HG03575 (cell line): ENCODE results near the gene EIF4E.

Source experiments
- ATAC-seq: cut with Tn5 transposase; IDR thresholded peaks from one replicate; pipeline ENCODE4 v1.9.1; 2021; ENCODE audit not compliant: unreplicated experiment, insufficient number of reproducible peaks, low FRiP score; ENCODE audit errors: extremely low read depth

The EIF4E gene

GRCh38 chr4:98928505-98929340, at the start of gene EIF4E:
TSS of gene EIF4E (minus strand) at chr4:98929133. CDS start at chr4:98929112, 21 bp downstream.
- ATAC-seq: peak; percentile 58

GRCh38 chr4:98977557-98977956, 48.6 kb upstream of the EIF4E start:
- no peak for ATAC-seq

GRCh38 chr4:98976716-98977115, 47.8 kb upstream of the EIF4E start:
- ATAC-seq: no peak

- no peak for ATAC-seq
These were observed 41.2 kb upstream of the EIF4E start for GRCh38 chr4:98969878-98970785.

GRCh38 chr4:98967786-98968329, 38.9 kb upstream of the EIF4E start:
- no peak for ATAC-seq

GRCh38 chr4:98966926-98967325, 38.0 kb upstream of the EIF4E start:
- ATAC-seq: no peak

- ATAC-seq: no peak
These were observed 34.9 kb upstream of the EIF4E start for GRCh38 chr4:98963538-98964433.

GRCh38 chr4:98961770-98962169, 32.8 kb upstream of the EIF4E start:
- ATAC-seq: no peak

- ATAC-seq: no peak
These were observed 30.5 kb upstream of the EIF4E start for GRCh38 chr4:98959411-98959810.

GRCh38 chr4:98958065-98958464, 29.1 kb upstream of the EIF4E start:
- ATAC-seq: no peak

- no peak for ATAC-seq
These were observed 26.3 kb upstream of the EIF4E start for GRCh38 chr4:98955229-98955628.

GRCh38 chr4:98951710-98952109, 22.8 kb upstream of the EIF4E start:
- no peak for ATAC-seq

- ATAC-seq: no peak
These were observed 22.0 kb upstream of the EIF4E start for GRCh38 chr4:98950925-98951324.

GRCh38 chr4:98946359-98946758, 17.4 kb upstream of the EIF4E start:
- no peak for ATAC-seq

- ATAC-seq: peak; percentile 80
These were observed 16.4 kb upstream of the EIF4E start for GRCh38 chr4:98945297-98945850.

GRCh38 chr4:98939892-98940298, 11.0 kb upstream of the EIF4E start:
- ATAC-seq: no peak

GRCh38 chr4:98939438-98939837, 10.5 kb upstream of the EIF4E start:
- ATAC-seq: no peak

- ATAC-seq: no peak
These were observed 9.2 kb upstream of the EIF4E start for GRCh38 chr4:98937986-98938720.
